NCI-H1930 (cell line): ENCODE data around the gene FBXL13.

Source experiments
- DNase-seq, 2 experiments: peaks; one replicate each; lab custom pipeline; 2025; lab: John Stamatoyannopoulos, UW

FBXL13 gene

GRCh38 chr7:102896585-102896984, 178.0 kb downstream of the FBXL13 start:
- no peak for DNase-seq

GRCh38 chr7:102895602-102896001, 179.0 kb downstream of the FBXL13 start:
- DNase-seq = no peak

- DNase-seq = no peak
Measured at GRCh38 chr7:102892631-102893278, 181.8 kb downstream of the FBXL13 start.

GRCh38 chr7:102891693-102892261, 182.8 kb downstream of the FBXL13 start:
- no peak for DNase-seq

- DNase-seq = no peak
Measured at GRCh38 chr7:102890971-102891692, 183.5 kb downstream of the FBXL13 start.

- DNase-seq = no peak
Measured at GRCh38 chr7:102890292-102890970, 184.2 kb downstream of the FBXL13 start.

GRCh38 chr7:102889851-102890250, 184.7 kb downstream of the FBXL13 start:
- DNase-seq = no peak

GRCh38 chr7:102888561-102889233, 185.9 kb downstream of the FBXL13 start:
- DNase-seq = no peak

GRCh38 chr7:102883098-102883860, 191.3 kb downstream of the FBXL13 start:
- DNase-seq = no peak

GRCh38 chr7:102875700-102876295, 198.8 kb downstream of the FBXL13 start:
- DNase-seq = no peak

GRCh38 chr7:102874966-102875365, 199.6 kb downstream of the FBXL13 start:
- DNase-seq = no peak

GRCh38 chr7:102874166-102874829, 200.3 kb downstream of the FBXL13 start:
- DNase-seq = no peak

- no peak for DNase-seq
Measured at GRCh38 chr7:102873470-102874165, 201.0 kb downstream of the FBXL13 start.

GRCh38 chr7:102872460-102872859, 202.1 kb downstream of the FBXL13 start:
- DNase-seq = no peak

- DNase-seq = no peak
Measured at GRCh38 chr7:102869195-102869594, 205.4 kb downstream of the FBXL13 start.

- no peak for DNase-seq
Measured at GRCh38 chr7:102866535-102867215, 207.9 kb downstream of the FBXL13 start.

GRCh38 chr7:102864958-102865357, 209.6 kb downstream of the FBXL13 start:
- DNase-seq = no peak

- DNase-seq = no peak
Measured at GRCh38 chr7:102860351-102860811, 214.2 kb downstream of the FBXL13 start.

- DNase-seq = no peak
Measured at GRCh38 chr7:102859799-102860125, 214.8 kb downstream of the FBXL13 start.
